SH-SY5Y (cell line): Measurements from ENCODE around the gene ELFN2.

ENCODE experiments used
- GATA2 ChIP-seq: IDR thresholded peaks from 2 replicates; pipeline ENCODE4 v1.6.1; 2011; ENCODE audit warnings: mild to moderate bottlenecking, low read depth, low read length
- GATA3 ChIP-seq: IDR thresholded peaks from 2 replicates; pipeline ENCODE4 v1.6.1; 2011; ENCODE audit warnings: low read depth, mild to moderate bottlenecking, low read length, moderate library complexity

- TF ChIP-seq GATA2 (no peak), GATA3 (no peak)
Observed at GRCh38 chr22:37451218-37451617, 23.9 kb upstream of the ELFN2 start.
